Bronchial epithelial cell (primary cell): ENCODE data around the gene RGS7BP. TPM values are rescaled to one million over a fixed set of nuclear protein-coding genes. Genes with fewer than 3 reads are reported as not detected.

ENCODE experiments used
- DNase-seq: peaks from one replicate; pipeline ENCODE4 v3.0.0-alpha.2; 2010; ENCODE audit warnings: low read depth
- FAIRE-seq: peaks from 2 replicates; lab custom pipeline; 2011; peaks lifted over from hg19 to GRCh38; lab: Jason Lieb, UNC
- H3K27me3 ChIP-seq: 2 replicates; pipeline ENCODE4 v1.5.1; 2011; ENCODE audit warnings: low read length; ENCODE audit not compliant: control insufficient read depth, insufficient read depth
- H3K36me3 ChIP-seq: 2 replicates; pipeline ENCODE4 v1.5.1; 2011; ENCODE audit warnings: low read length; ENCODE audit not compliant: control insufficient read depth, insufficient read depth
- H3K4me3 ChIP-seq: 2 replicates; pipeline ENCODE4 v1.5.1; 2011; ENCODE audit warnings: mild to moderate bottlenecking, low read depth, low read length, control low read depth
- CTCF ChIP-seq: IDR thresholded peaks from 2 replicates; pipeline ENCODE4 v1.5.1; 2011; ENCODE audit warnings: mild to moderate bottlenecking, moderate library complexity, low read length, control low read depth, inconsistent platforms; ENCODE audit not compliant: insufficient read depth, severe bottlenecking
- total RNA-seq: library from RNA; depleted of rRNA; stranded (reverse); fragments of >200 nt; gene quantifications from 2 replicates; pipeline ENCODE4 v1.2.1, GENCODE V29; 2014

Gene RGS7BP
- total RNA-seq, 1 donor from 2014 or later = not detected

DNA sequence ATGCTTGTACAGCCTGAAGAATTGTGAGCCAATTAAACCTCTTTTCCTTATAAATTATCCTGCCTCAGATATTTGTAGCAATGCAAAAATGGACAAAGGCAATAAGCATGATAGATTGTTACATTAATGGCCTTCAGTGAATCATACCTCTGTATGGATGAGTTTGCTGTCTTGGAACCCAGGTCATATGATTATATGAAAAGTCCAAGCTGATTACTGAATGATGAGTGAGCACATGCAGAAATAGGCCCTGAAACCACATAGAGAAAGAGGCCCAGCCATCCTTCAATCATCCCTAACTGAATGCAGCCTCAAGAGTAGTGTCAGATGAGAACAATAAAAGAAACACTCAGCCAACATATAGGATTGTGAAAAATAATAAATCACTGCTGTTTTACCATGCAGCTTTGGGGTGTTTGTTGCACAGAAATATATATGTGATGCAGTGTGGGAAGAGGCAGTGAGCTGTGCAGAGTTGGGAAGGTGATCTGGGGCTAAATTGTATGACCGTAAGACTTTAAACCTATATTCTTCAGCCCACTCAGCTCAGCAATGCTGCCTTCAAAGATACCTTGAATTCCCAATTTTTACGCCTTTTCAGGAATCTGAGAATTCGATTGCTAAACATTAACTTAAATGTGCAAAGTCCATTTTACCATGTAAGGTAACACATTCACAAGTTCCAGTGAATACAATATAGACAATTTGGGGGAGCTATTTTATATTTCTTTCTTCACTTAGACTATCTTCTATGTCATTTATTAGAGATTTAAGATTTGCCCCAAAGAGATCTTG, 148.1 kb downstream of the RGS7BP start:
- H3K36me3 ChIP-seq = no peaks in the 10 kb centered on the region
- FAIRE-seq (no peak), DNase-seq (peak; percentile 40)
- H3K4me3 ChIP-seq = no peak overlapping the region
- no peak for TF ChIP-seq CTCF
- no peaks in the 10 kb centered on the region for H3K27me3 ChIP-seq

DNA sequence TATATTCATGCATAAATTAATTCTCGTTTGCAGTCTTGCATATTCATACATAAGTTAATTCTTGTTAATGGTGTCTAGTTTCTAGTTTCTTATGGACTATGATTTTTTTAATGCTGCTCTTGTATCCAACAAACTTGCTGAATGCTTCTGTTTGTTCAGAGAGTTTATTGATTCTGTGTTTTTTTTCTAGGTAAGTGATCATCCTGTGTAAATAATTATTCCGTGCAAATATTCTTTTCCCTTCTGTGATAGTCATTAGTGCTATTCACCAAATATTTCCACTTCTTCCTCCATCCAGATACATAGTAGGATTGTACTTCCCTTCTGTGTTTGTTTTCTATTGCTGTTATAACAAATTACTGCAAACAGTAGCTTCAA, 148.7 kb downstream of the RGS7BP start:
- no peak for FAIRE-seq
- Histone ChIP-seq H3K27me3 (no peaks in the 10 kb centered on the region), H3K36me3 (no peaks in the 10 kb centered on the region), H3K4me3 (no peak overlapping the region)
- no peak for TF ChIP-seq CTCF
- no peak for DNase-seq

DNA sequence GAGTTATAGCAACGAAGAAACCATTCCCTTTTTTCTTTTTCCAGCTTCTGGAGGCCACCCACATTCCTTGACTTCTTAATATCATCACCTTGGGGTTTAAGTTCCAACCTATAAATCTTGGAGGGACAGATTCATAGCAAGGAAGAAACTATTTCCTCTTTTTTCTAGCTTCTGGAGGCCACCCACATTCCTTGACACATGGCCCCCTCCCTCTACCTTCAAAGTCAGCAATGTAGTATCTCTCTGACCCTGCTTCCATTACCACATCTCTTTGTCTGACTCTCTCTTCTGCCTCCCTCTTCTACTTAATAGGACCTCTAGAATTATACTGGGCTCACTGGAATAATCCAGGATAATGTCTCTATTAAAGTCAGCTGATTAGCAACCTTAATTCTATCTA, 149.8 kb downstream of the RGS7BP start:
- no peaks in the 10 kb centered on the region for H3K36me3 ChIP-seq
- no peak for DNase-seq
- H3K27me3 ChIP-seq = no peaks in the 10 kb centered on the region
- FAIRE-seq = no peak
- no peak overlapping the region for H3K4me3 ChIP-seq
- TF ChIP-seq CTCF = no peak

GRCh38 chr5:64659289-64659688, 153.5 kb downstream of the RGS7BP start:
- FAIRE-seq (no peak), DNase-seq (no peak)
- Histone ChIP-seq H3K36me3 (no peaks in the 10 kb centered on the region), H3K27me3 (no peaks in the 10 kb centered on the region), H3K4me3 (no peak overlapping the region)
- no peak for TF ChIP-seq CTCF

Other genes with a start within 250 kb of the RGS7BP start
- not detected in 2 replicates for gene SHISAL2B, start 184.5 kb downstream of the RGS7BP start, total RNA-seq